Measurements from ENCODE around the gene UQCC5.

UQCC5 gene

GRCh38 chr3:52558436-52558835, 22.0 kb downstream of the UQCC5 start:
- TF ChIP-seq, protein P1, sequence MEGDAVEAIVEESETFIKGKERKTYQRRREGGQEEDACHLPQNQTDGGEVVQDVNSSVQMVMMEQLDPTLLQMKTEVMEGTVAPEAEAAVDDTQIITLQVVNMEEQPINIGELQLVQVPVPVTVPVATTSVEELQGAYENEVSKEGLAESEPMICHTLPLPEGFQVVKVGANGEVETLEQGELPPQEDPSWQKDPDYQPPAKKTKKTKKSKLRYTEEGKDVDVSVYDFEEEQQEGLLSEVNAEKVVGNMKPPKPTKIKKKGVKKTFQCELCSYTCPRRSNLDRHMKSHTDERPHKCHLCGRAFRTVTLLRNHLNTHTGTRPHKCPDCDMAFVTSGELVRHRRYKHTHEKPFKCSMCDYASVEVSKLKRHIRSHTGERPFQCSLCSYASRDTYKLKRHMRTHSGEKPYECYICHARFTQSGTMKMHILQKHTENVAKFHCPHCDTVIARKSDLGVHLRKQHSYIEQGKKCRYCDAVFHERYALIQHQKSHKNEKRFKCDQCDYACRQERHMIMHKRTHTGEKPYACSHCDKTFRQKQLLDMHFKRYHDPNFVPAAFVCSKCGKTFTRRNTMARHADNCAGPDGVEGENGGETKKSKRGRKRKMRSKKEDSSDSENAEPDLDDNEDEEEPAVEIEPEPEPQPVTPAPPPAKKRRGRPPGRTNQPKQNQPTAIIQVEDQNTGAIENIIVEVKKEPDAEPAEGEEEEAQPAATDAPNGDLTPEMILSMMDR (IDR thresholded peaks at IDR 0.05): no peak
- Histone ChIP-seq H3K27me3 (no peaks in the 10 kb centered on the region), H3K9me3 (no peaks in the 10 kb centered on the region), H3K4me3 (ENCODE audit: low read depth in 1 of 2, low read length in 1 of 2) (no peak overlapping the region), H3K27ac (no peak overlapping the region), H3K4me1 (ENCODE audit: control insufficient read depth in 1 of 2, insufficient read depth in 1 of 2, low read depth in 1 of 2, low read length in 1 of 2) (no peaks in the 10 kb centered on the region), H3K36me3 (peaks cover 90% of the 10 kb centered on the region)

DNA sequence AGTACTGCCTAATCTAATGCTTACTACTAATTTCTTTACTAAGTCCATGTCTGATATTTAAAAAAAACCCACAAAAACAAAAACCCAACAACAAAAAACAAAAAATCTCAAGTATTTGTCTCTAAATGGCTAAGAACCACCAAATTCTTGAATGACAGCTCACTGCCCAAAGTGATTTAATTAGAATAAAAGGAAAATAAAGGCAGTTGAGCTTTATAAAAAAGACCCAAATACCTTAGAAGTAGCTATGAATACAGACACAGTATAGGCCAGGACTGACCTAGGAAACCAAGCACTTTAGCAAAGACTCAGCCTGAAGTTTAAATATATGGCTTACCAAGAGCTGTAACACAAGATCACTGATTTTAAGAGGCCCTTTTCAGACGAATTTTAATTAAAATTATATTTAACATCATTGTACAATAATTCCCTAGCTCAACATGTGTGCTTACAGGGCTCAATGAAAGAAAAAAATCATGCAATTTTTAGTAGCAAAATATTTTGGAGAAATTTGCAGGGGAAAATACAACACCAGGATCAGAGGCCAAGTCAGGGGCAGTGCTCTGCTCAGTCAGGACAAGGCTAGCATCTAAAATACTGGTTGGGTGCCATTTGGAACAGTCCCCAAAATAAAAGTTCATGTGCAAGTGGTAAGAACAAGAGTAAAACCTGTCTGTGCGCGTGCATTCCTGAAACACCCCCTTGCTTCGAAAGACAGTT, 24.8 kb downstream of the UQCC5 start:
- peaks cover 76% of the 10 kb centered on the region for H3K36me3 ChIP-seq
- no peak overlapping the region for H3K27ac ChIP-seq
- H3K4me1 ChIP-seq (ENCODE audit: control insufficient read depth in 1 of 2, insufficient read depth in 1 of 2, low read depth in 1 of 2, low read length in 1 of 2): no peaks in the 10 kb centered on the region

DNA sequence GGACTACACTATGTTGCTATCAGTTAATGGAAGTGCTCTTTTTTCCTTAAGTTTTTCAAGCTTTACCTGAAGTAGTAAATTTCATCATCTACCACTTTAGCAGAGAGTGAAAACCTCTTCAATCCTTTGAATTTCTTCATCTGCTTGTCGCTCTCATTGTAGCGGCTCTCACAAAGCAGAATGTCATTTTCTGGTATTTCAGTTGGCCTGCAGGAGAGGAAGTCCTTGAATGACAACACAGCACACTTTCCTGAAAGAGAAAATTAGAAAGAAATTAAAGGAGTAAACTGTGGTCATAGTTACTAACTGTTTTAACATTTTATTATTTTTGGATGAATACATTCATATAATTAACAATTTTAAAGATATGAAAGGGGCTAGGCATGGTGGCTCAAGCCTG, 27.6 kb downstream of the UQCC5 start:
- H3K4me3 ChIP-seq (ENCODE audit: low read depth in 1 of 2, low read length in 1 of 2): no peak overlapping the region
- no peaks in the 10 kb centered on the region for H3K4me1 ChIP-seq (ENCODE audit: control insufficient read depth in 1 of 2, insufficient read depth in 1 of 2, low read depth in 1 of 2, low read length in 1 of 2)
- peaks cover 61% of the 10 kb centered on the region for H3K36me3 ChIP-seq
- TF ChIP-seq, protein P1 (IDR thresholded peaks at IDR 0.05): no peak
- no peaks in the 10 kb centered on the region for H3K9me3 ChIP-seq
- no peaks in the 10 kb centered on the region for H3K27me3 ChIP-seq
- no peak overlapping the region for H3K27ac ChIP-seq

More for the DNA sequence above, 24.8 kb downstream of the UQCC5 start:
- Histone ChIP-seq H3K9me3 (no peaks in the 10 kb centered on the region), H3K4me3 (ENCODE audit: low read depth in 1 of 2, low read length in 1 of 2) (no peak overlapping the region), H3K27me3 (no peaks in the 10 kb centered on the region)
- TF ChIP-seq, protein P1 (IDR thresholded peaks at IDR 0.05): no peak

- peaks cover 47% of the 10 kb centered on the region for H3K36me3 ChIP-seq
- H3K4me3 ChIP-seq (ENCODE audit: low read depth in 1 of 2, low read length in 1 of 2): no peak overlapping the region
- no peaks in the 10 kb centered on the region for H3K4me1 ChIP-seq (ENCODE audit: control insufficient read depth in 1 of 2, insufficient read depth in 1 of 2, low read depth in 1 of 2, low read length in 1 of 2)
- no peaks in the 10 kb centered on the region for H3K9me3 ChIP-seq
- TF ChIP-seq, protein P1 (IDR thresholded peaks at IDR 0.05): no peak
- no peaks in the 10 kb centered on the region for H3K27me3 ChIP-seq
- H3K27ac ChIP-seq: no peak overlapping the region
These were observed 31.7 kb downstream of the UQCC5 start for GRCh38 chr3:52568069-52568468.

DNA sequence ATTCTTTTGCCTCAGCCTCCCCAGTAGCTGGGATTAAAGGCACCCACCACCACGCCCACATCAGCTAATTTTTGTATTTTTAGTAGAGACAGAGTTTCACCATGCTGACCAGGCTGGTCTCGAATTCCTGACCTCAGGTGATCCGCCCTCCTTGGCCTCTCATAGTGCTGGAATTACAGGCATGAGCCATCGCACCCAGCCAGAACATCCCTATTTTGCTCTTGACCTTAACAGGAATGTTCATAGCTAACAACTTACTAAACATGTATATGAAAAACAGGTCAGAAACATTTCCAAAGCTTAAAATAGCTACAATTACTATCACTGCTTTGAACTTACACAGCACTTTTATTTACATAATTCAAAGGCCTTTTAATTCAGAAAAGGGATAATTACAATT, 33.7 kb downstream of the UQCC5 start:
- no peak overlapping the region for H3K4me3 ChIP-seq (ENCODE audit: low read depth in 1 of 2, low read length in 1 of 2)
- no peak overlapping the region for H3K27ac ChIP-seq
- H3K27me3 ChIP-seq: no peaks in the 10 kb centered on the region
- TF ChIP-seq, protein P1 (IDR thresholded peaks at IDR 0.05): no peak
- no peaks in the 10 kb centered on the region for H3K9me3 ChIP-seq
- H3K4me1 ChIP-seq (ENCODE audit: control insufficient read depth in 1 of 2, insufficient read depth in 1 of 2, low read depth in 1 of 2, low read length in 1 of 2): no peaks in the 10 kb centered on the region
- peaks cover 56% of the 10 kb centered on the region for H3K36me3 ChIP-seq
